Mesenchymal stem cell (in vitro differentiated cells and primary cell): ENCODE results near the gene BASP1.
"Not testable (repeated sequence)": the region's sequence is repeated elsewhere in the genome, so short reads cannot be mapped to it uniquely, and the experiment has no call there.

ENCODE experiments used
- DNase-seq: peaks from one replicate; pipeline ENCODE4 v3.0.0-alpha.2; 2013
- H2AFZ ChIP-seq: one replicate; pipeline ENCODE4 v1.6.1; 2013; ENCODE audit warnings: low read depth, mild to moderate bottlenecking, control low read depth, inconsistent platforms, low read length, moderate library complexity
- H2AK5ac ChIP-seq: 2 replicates; pipeline ENCODE4 v1.6.1; 2013; ENCODE audit warnings: low read length, moderate library complexity, mild to moderate bottlenecking, inconsistent platforms; ENCODE audit not compliant: severe bottlenecking
- H2BK120ac ChIP-seq: one replicate; pipeline ENCODE4 v1.6.1; 2013; ENCODE audit warnings: low read depth, mild to moderate bottlenecking, inconsistent platforms, low read length, moderate library complexity
- H2BK12ac ChIP-seq, 2 experiments: one replicate each; pipeline ENCODE4 v1.6.1; 2013; ENCODE audit warnings: inconsistent platforms in 2 of 2, low read length in 2 of 2, mild to moderate bottlenecking in 2 of 2, moderate library complexity in 2 of 2, control low read depth in 1 of 2
- H2BK15ac ChIP-seq: one replicate; pipeline ENCODE4 v1.6.1; 2013; ENCODE audit warnings: mild to moderate bottlenecking, low read depth, inconsistent platforms; ENCODE audit not compliant: poor library complexity, severe bottlenecking
- H2BK5ac ChIP-seq: 2 replicates; pipeline ENCODE4 v1.6.1; 2013; ENCODE audit warnings: low read depth, mild to moderate bottlenecking, low read length, control low read depth, inconsistent platforms; ENCODE audit not compliant: poor library complexity, severe bottlenecking
- H3K14ac ChIP-seq, 2 experiments: one replicate each; pipeline ENCODE4 v1.6.1; 2013; ENCODE audit warnings: inconsistent platforms in 2 of 2, low read length in 2 of 2, control low read depth in 1 of 2, mild to moderate bottlenecking in 1 of 2, moderate library complexity in 1 of 2
- H3K18ac ChIP-seq, 2 experiments: one replicate each; pipeline ENCODE4 v1.6.1; 2013; ENCODE audit warnings: inconsistent platforms in 2 of 2, low read length in 2 of 2, control low read depth in 1 of 2, low read depth in 1 of 2, mild to moderate bottlenecking in 1 of 2
- H3K23ac ChIP-seq, 2 experiments: one replicate each; pipeline ENCODE4 v1.6.1; 2013; ENCODE audit warnings: inconsistent platforms in 2 of 2, low read length in 2 of 2, mild to moderate bottlenecking in 2 of 2, moderate library complexity in 2 of 2, control low read depth in 1 of 2
- H3K27ac ChIP-seq: 2 replicates; pipeline ENCODE4 v1.5.1; 2013; ENCODE audit warnings: mild to moderate bottlenecking, moderate library complexity, low read length, control low read depth, inconsistent platforms; ENCODE audit not compliant: poor library complexity, severe bottlenecking
- H3K27me3 ChIP-seq, 2 experiments: 2 replicates each; pipeline versions ENCODE4 v1.6.1 to v1.7.0; 2013; ENCODE audit warnings: low read length in 2 of 2, mild to moderate bottlenecking in 2 of 2, moderate library complexity in 2 of 2, control low read depth in 1 of 2, inconsistent platforms in 1 of 2; ENCODE audit not compliant: control insufficient read depth in 1 of 2, insufficient read depth in 1 of 2
- H3K36me3 ChIP-seq, 2 experiments: 2 replicates each; pipeline versions ENCODE4 v1.6.1 to v1.7.0; 2013; ENCODE audit warnings: low read length in 2 of 2, control low read depth in 1 of 2, inconsistent platforms in 1 of 2, low read depth in 1 of 2, mild to moderate bottlenecking in 1 of 2; ENCODE audit not compliant: insufficient read depth in 2 of 2, control insufficient read depth in 1 of 2
- H3K4ac ChIP-seq, 2 experiments: one replicate each; pipeline ENCODE4 v1.6.1; 2013; ENCODE audit warnings: inconsistent platforms in 2 of 2, low read length in 2 of 2, mild to moderate bottlenecking in 2 of 2, moderate library complexity in 2 of 2, control low read depth in 1 of 2, low read depth in 1 of 2
- H3K4me1 ChIP-seq: 2 replicates; pipeline ENCODE4 v1.6.1; 2013; ENCODE audit warnings: low read depth, low read length, control low read depth; ENCODE audit not compliant: control insufficient read depth, insufficient read depth
- H3K4me2 ChIP-seq: 2 replicates; pipeline ENCODE4 v1.6.1; 2013; ENCODE audit warnings: low read length, mild to moderate bottlenecking, inconsistent platforms; ENCODE audit not compliant: poor library complexity, severe bottlenecking
- H3K4me3 ChIP-seq, 2 experiments: 2 replicates each; pipeline versions ENCODE4 v1.5.1 to v1.7.0; 2013; ENCODE audit warnings: low read length in 2 of 2, mild to moderate bottlenecking in 2 of 2, control low read depth in 1 of 2, low read depth in 1 of 2; ENCODE audit not compliant: insufficient read depth in 1 of 2
- H3K79me1 ChIP-seq: replicated peaks from 2 replicates; pipeline ENCODE4 v1.6.1; 2013; ENCODE audit warnings: mild to moderate bottlenecking, control low read depth, low read length, inconsistent platforms; ENCODE audit not compliant: poor library complexity, severe bottlenecking
- H3K9ac ChIP-seq: 2 replicates; pipeline ENCODE4 v1.7.0; 2013; ENCODE audit warnings: mild to moderate bottlenecking, low read length, moderate library complexity
- H3K9me3 ChIP-seq: 2 replicates; pipeline ENCODE4 v1.7.0; 2013; ENCODE audit warnings: mild to moderate bottlenecking, low read length; ENCODE audit not compliant: control insufficient read depth
- H4K8ac ChIP-seq: one replicate; pipeline ENCODE4 v1.6.1; 2013; ENCODE audit warnings: inconsistent platforms, mild to moderate bottlenecking, low read length, moderate library complexity
- H4K91ac ChIP-seq: one replicate; pipeline ENCODE4 v1.6.1; 2013; ENCODE audit warnings: mild to moderate bottlenecking, low read length, inconsistent platforms
- WGBS: methylation state at CpG from one replicate; pipeline ENCODE4 v1.1.7; 2013; ENCODE audit warnings: mixed read lengths; 5-methylcytosine and 5-hydroxymethylcytosine counted together

BASP1 gene

DNA sequence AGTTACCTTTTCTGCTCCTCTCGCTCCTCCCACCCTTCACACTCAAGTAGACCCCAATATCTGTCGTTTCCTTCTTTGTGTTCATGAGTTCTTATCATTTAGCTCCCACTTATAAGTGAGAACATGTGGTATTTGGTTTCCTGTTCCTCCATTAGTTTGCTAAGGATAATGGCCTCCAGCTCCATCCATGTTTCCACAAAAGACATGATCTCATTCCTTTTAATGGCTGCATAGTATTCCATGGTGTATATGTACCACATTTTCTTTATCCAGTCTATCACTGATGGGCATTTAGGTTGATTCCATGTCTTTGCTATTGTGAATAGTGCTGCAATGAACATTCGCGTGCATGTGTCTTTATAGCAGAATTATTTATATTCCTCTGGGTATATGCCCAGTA lies 90.0 kb downstream of the BASP1 start:
- not testable (repeated sequence) for H3K4ac ChIP-seq

DNA sequence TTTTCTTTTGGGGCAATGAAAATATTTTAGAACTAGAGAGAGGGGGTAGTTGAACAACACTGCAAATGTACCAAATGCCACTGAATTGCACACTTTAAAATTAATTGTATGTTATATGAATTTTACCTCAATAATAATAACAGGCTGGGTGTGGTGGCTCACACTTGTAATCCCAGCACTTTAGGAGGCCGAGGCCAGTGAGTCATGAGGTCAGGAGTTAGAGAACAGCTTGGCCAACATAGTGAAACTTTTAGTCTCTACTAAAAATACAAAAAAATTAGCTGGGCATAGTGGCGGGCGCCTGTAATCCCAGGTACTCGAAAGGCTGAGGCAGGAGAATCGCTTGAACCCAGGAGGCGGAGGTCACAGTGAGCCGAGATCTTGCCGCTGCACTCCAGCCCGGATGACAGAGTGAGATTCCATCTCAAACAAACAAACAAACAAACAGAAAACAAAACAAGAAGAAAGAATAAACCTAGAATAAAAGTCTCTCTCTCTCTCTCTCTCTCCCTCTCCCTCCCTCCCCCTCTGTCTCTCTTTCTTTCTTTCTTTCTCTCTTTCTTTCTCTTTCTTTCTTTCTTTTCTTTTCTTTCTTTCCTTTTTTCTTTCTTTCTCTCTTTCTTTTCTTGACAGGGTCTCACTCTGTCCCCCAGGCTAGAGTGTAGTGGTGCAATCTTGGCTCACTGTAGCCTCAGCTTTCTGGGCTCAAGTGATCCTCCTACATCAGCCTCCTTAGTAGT lies 91.1 kb downstream of the BASP1 start:
- Histone ChIP-seq H2BK5ac (no peak overlapping the region), H2AK5ac (no peak overlapping the region), H2BK12ac (no peak overlapping the region), H2BK15ac (no peak overlapping the region), H3K14ac (no peak overlapping the region), H3K23ac (no peak overlapping the region), H2AFZ (no peak overlapping the region), H3K9ac (no peak overlapping the region), H4K91ac (no peak overlapping the region), H3K4me3 (no peak overlapping the region), H3K36me3 (no peaks in the 10 kb centered on the region), H3K27ac (no peak overlapping the region), H3K18ac (no peak overlapping the region), H3K27me3 (no peaks in the 10 kb centered on the region), H3K4me1 (peaks cover 8% of the 10 kb centered on the region), H2BK120ac (no peak overlapping the region), H3K79me1 (no peaks in the 10 kb centered on the region), H3K4ac (no peak overlapping the region), H3K9me3 (no peaks in the 10 kb centered on the region), H3K4me2 (no peak overlapping the region), H4K8ac (no peak overlapping the region)
- WGBS, result 93% methylated on average over 8 of the region's 9 CpGs
- peak; percentile 14 for DNase-seq

More for the DNA sequence above, 90.0 kb downstream of the BASP1 start:
- DNase-seq, H3K14ac ChIP-seq, H3K27ac ChIP-seq, H3K4me2 ChIP-seq, H2BK5ac ChIP-seq, H3K36me3 ChIP-seq, H3K27me3 ChIP-seq, H2BK120ac ChIP-seq, H2AK5ac ChIP-seq, H3K9ac ChIP-seq, H2AFZ ChIP-seq, H4K91ac ChIP-seq, H3K4me3 ChIP-seq, H2BK12ac ChIP-seq, H2BK15ac ChIP-seq, H3K18ac ChIP-seq, H3K23ac ChIP-seq, H3K9me3 ChIP-seq, H3K4me1 ChIP-seq, H3K79me1 ChIP-seq, H4K8ac ChIP-seq: not testable (repeated sequence)
- WGBS, result 98% methylated on average over 4 of the region's 4 CpGs

DNA sequence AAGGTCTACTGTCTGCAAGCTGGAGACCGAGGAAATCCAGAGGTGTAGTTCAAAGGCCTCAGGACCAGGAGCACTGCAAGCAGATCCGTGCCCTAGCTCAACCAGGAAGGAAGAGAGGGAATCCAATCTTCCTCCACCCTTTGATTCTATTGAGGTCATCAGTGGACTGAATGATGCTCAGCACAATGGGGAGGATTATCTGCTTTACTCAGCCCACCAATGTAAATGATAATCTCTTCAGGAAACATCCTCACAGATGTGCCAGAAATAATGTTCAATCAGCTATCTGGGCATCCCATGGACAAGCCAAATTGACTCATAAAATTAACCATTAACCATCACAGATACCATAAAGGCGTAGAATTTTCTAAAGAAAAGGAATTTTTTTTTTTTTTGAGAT lies 92.0 kb downstream of the BASP1 start:
- 90% methylated on average over 3 of the region's 3 CpGs for WGBS
- Histone ChIP-seq H2AK5ac (peak overlapping the region; percentile 13), H3K27me3 (no peaks in the 10 kb centered on the region), H3K36me3 (no peaks in the 10 kb centered on the region), H4K8ac (no peak overlapping the region), H3K23ac (no peak overlapping the region), H2BK5ac (no peak overlapping the region), H3K9me3 (no peaks in the 10 kb centered on the region), H2BK15ac (no peak overlapping the region), H4K91ac (no peak overlapping the region), H2BK12ac (no peak overlapping the region), H3K4ac (no peak overlapping the region), H3K18ac (no peak overlapping the region), H3K4me3 (no peak overlapping the region), H3K9ac (no peak overlapping the region), H3K14ac (no peak overlapping the region), H2BK120ac (no peak overlapping the region), H3K4me2 (no peak overlapping the region), H3K79me1 (no peaks in the 10 kb centered on the region), H3K27ac (no peak overlapping the region), H2AFZ (no peak overlapping the region), H3K4me1 (peaks cover 7% of the 10 kb centered on the region)
- DNase-seq, result no peak

DNA sequence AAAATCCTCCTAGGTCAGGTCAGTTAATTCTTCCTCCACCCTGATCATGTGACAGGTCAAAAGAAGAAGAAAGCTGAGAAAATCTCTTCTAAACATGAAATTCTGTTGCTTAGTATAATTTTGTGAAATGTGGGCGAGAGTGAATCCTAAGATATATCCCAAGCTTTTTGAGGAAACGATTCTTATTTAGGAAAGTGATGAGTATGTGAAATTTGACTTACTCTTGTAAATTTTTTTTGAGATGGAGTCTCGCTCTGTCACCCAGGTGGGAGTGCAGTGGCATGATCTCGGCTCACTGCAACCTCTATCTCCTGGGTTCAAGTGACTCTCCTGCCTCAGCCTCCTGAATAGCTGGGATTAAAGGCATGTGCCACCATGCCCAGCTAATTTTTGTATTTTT lies 93.1 kb downstream of the BASP1 start:
- H4K91ac ChIP-seq, result not testable (repeated sequence)

More for the DNA sequence above, 93.1 kb downstream of the BASP1 start:
- not testable (repeated sequence) for H3K36me3 ChIP-seq, H2BK5ac ChIP-seq, H3K4me3 ChIP-seq, H3K18ac ChIP-seq, DNase-seq, H2AFZ ChIP-seq, H2BK12ac ChIP-seq, H3K4me2 ChIP-seq, H2BK120ac ChIP-seq, H3K4ac ChIP-seq, H3K14ac ChIP-seq, H2AK5ac ChIP-seq, H3K79me1 ChIP-seq, H3K9ac ChIP-seq, H3K27ac ChIP-seq, H3K23ac ChIP-seq, H3K9me3 ChIP-seq, H2BK15ac ChIP-seq, H3K27me3 ChIP-seq, H3K4me1 ChIP-seq, H4K8ac ChIP-seq
- WGBS, result over 99% methylated on average over 4 of the region's 4 CpGs
